ENCODE data around the gene FUNDC1. TPM values are rescaled to one million over a fixed set of nuclear protein-coding genes. Genes with fewer than 3 reads are reported as not detected.

Gene FUNDC1
- total and polyA plus RNA-seq, 2 of the 4 experiments (the other 2 are of a cell fraction) = 8.6 to 13.1 TPM

DNA sequence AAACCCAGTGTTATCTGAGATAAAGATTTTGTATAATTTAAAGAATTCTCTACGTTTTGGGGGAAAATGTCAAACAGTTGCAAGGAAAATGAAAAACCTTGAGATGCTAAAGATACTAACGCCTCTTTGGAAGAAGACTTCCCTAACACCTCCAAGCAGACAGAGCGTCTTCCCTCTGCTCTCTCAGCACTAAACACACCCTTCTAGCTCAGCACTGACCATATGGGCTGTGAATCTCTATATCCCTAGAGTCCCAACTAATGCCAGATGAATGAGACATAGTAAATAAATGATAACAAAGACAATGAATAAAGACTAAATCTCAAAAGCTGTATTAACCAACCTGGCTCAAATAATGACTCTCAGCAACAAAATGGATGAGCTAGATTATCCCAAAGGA is 13.3 kb downstream of the FUNDC1 start:
- no TSS peak for BruUV-seq (replicated peaks)
- Histone ChIP-seq H4K5ac (ENCODE audit: low read depth, low read length) (no peak overlapping the region), H2AK5ac (ENCODE audit: low read depth, low read length) (no peak overlapping the region), H4K91ac (ENCODE audit: insufficient read depth, low read depth, low read length) (no peak overlapping the region), H2BK15ac (ENCODE audit: low read depth, low read length) (no peak overlapping the region), H3K14ac (replicated peaks; ENCODE audit: low read depth, low read length) (no peak overlapping the region), H3K27ac (ENCODE audit: insufficient read depth, low read length) (no peak overlapping the region), H2BK120ac (ENCODE audit: low read depth, low read length) (no peak overlapping the region), H3K9ac (ENCODE audit: low read depth, low read length) (no peak overlapping the region), H3K4me3 (ENCODE audit: insufficient read depth, low read depth, low read length) (no peak overlapping the region), H2BK20ac (ENCODE audit: low read depth, low read length) (no peak overlapping the region), H4K8ac (ENCODE audit: low read depth in 2 of 2, low read length in 2 of 2) (no peak overlapping the region), H3K9me3 (ENCODE audit: control insufficient read depth, insufficient read depth, low read length) (no peaks in the 10 kb centered on the region), H3K79me1 (ENCODE audit: low read depth in 1 of 2, low read length in 2 of 2) (peaks cover 0 to 3% of the 10 kb centered on the region in 2 experiments; a peak in 2 of 4 replicates), H2BK5ac (ENCODE audit: low read depth, low read length, poor library complexity, severe bottlenecking) (no peak overlapping the region), H3K56ac (ENCODE audit: extremely low read depth, insufficient read depth, low read length) (no peak overlapping the region), H2AFZ (replicated peaks; ENCODE audit: low read length, poor library complexity) (no peak overlapping the region), H3K9me1 (ENCODE audit: insufficient read depth, low read length) (no peaks in the 10 kb centered on the region; the same call in 1 of the 2 replicates), H3K4ac (ENCODE audit: low read depth, low read length) (no peak overlapping the region), H3K27me3 (ENCODE audit: control insufficient read depth, insufficient read depth, low read length) (no peaks in the 10 kb centered on the region), H4K20me1 (ENCODE audit: insufficient read depth, low read length) (no peaks in the 10 kb centered on the region), H3K23ac (ENCODE audit: low read depth, low read length) (no peak overlapping the region), H3K4me1 (ENCODE audit: control insufficient read depth, insufficient read depth, low read length) (no peaks in the 10 kb centered on the region), H3K4me2 (ENCODE audit: low read depth, low read length) (no peak overlapping the region), H3K36me3 (ENCODE audit: control insufficient read depth, insufficient read depth, low read length) (no peaks in the 10 kb centered on the region), H3K18ac (ENCODE audit: low read depth, low read length) (no peak overlapping the region), H2AK9ac (replicated peaks; ENCODE audit: low read depth, low read length, poor library complexity) (no peak overlapping the region)
- POLR2A ChIA-PET (ENCODE audit: unreplicated experiment) = no interaction called here
- no peak for TF ChIP-seq SMC3 (IDR thresholded peaks at IDR 0.05; ENCODE audit: low read depth, low read length)
- DNase-seq = peak; percentile 8
- dilution Hi-C loops (cut with HindIII; ENCODE audit: low sequenced_read_pairs, unreplicated experiment) (no loop called here), intact Hi-C loops (cut with micrococcal nuclease) (no loop called here), in situ Hi-C loops (cut with MboI; ENCODE audit: low sequenced_read_pairs) (no loop called here)
- CTCF ChIA-PET = no interaction called here
- peak; percentile 54 for ATAC-seq (ENCODE audit: low read depth)
- WGBS, 2 experiments (ENCODE audit: extremely low coverage in 2 of 2, insufficient read length in 1 of 2) = no CpG with 5 or more reads among the region's 3 CpGs
